MCF 10A (cell line): ENCODE data around the gene OR1S1. TPM values are rescaled to one million over a fixed set of nuclear protein-coding genes. Genes with fewer than 3 reads are reported as not detected.

Experiments used
- BruUV-seq: library from RNA; stranded (reverse); fragments of 400-500 nt; replicated peaks from 2 replicates; lab custom pipeline; 2021; lab: Mats Ljungman, UMichigan
- CTCF ChIA-PET: fragments of 300-600 bp; sonication (Branson Sonifier 250); formaldehyde crosslinking; extraction: SDS; loops from one replicate; lab custom pipeline; 2021; ENCODE audit warnings: antibody characterized with exemption, inconsistent platforms; lab: Yijun Ruan, JAX
- POLR2A ChIA-PET: fragments of 300-600, 350-650 bp; sonication (Branson Sonifier 250); formaldehyde crosslinking; extraction: SDS; loops from one replicate; lab custom pipeline; 2020; ENCODE audit warnings: antibody characterized with exemption, inconsistent platforms; lab: Yijun Ruan, JAX
- DNase-seq: peaks from one replicate; pipeline ENCODE4 v3.0.0-alpha.2; 2018; ENCODE audit not compliant: unreplicated experiment
- H3K27ac Mint-ChIP-seq: one replicate; pipeline ENCODE4 v1.8.0; 2022; ENCODE audit warnings: mild to moderate bottlenecking, low read depth, mixed read lengths; ENCODE audit not compliant: unreplicated experiment
- H3K27me3 Mint-ChIP-seq: one replicate; pipeline ENCODE4 v1.8.0; 2022; ENCODE audit warnings: mixed read lengths; ENCODE audit not compliant: insufficient read depth, unreplicated experiment
- H3K36me3 Mint-ChIP-seq: one replicate; pipeline ENCODE4 v1.8.0; 2022; ENCODE audit warnings: mild to moderate bottlenecking, moderate library complexity, mixed read lengths; ENCODE audit not compliant: insufficient read depth, unreplicated experiment
- H3K4me1 Mint-ChIP-seq: one replicate; pipeline ENCODE4 v1.8.0; 2022; ENCODE audit warnings: mixed read lengths; ENCODE audit not compliant: insufficient read depth, unreplicated experiment
- H3K4me3 Mint-ChIP-seq: one replicate; pipeline ENCODE4 v1.8.0; 2022; ENCODE audit warnings: mild to moderate bottlenecking, moderate library complexity, mixed read lengths; ENCODE audit not compliant: unreplicated experiment
- H3K9me3 Mint-ChIP-seq: one replicate; pipeline ENCODE4 v1.8.0; 2022; ENCODE audit warnings: mixed read lengths; ENCODE audit not compliant: unreplicated experiment
- intact Hi-C: fragments of 100-400 bp; cut with micrococcal nuclease; formaldehyde crosslinking; loops from 2 replicates; pipeline ENCODE4 v1.14.1; 2022
- total RNA-seq: library from RNA; stranded (reverse); gene quantifications from 2 replicates; pipeline ENCODE4 v1.2.3, GENCODE V29; 2022
- TF ChIP-seq, protein P1 (sequence below): fragments of 200-600 bp; IDR thresholded peaks from one replicate; pipeline ENCODE4 v1.8.0; 2022; ENCODE audit warnings: antibody characterized with exemption, mild to moderate bottlenecking; ENCODE audit not compliant: unreplicated experiment

The OR1S1 gene
- total RNA-seq, 1 experiment from 2014 or later: not detected

DNA sequence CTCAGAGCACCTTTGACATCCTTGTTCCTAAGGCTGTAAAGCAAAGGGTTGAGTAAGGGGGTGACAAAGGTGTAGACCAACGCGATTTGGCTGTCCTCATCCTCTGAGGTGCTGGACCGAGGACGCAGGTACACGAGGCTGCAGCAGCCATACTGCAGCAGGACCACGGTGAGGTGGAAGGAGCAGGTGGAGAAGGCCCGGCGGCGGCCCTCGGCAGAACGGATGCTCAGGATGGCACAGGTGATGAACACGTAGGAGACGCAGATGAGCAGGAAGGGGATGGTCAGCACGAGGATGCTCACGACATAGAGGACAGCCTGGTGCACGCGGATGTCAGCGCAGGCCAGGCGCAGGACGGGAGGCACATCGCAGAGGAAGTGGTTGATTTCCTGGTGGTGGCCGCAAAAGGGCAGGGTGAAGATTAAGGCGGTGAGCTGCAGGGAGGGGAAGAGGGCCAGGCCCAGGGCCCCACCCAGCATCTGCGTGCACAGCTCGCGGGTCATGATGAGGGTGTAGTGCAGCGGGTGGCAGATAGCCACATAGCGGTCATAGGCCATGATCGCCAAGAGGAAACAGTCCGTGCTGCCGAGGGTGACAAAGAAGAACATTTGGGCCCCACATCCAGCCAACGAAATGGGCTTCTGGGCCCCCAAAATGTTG is 15.6 kb downstream of the OR1S1 start:
- Mint-ChIP-seq H3K36me3 (no peaks in the 10 kb centered on the region), H3K27ac (no peak overlapping the region), H3K4me3 (no peak overlapping the region), H3K4me1 (peaks cover 3% of the 10 kb centered on the region), H3K9me3 (peaks cover 12% of the 10 kb centered on the region), H3K27me3 (no peaks in the 10 kb centered on the region)
- ChIA-PET POLR2A (no interaction called here), CTCF (no interaction called here)
- intact Hi-C loops: no loop called here
- TF ChIP-seq, protein P1, sequence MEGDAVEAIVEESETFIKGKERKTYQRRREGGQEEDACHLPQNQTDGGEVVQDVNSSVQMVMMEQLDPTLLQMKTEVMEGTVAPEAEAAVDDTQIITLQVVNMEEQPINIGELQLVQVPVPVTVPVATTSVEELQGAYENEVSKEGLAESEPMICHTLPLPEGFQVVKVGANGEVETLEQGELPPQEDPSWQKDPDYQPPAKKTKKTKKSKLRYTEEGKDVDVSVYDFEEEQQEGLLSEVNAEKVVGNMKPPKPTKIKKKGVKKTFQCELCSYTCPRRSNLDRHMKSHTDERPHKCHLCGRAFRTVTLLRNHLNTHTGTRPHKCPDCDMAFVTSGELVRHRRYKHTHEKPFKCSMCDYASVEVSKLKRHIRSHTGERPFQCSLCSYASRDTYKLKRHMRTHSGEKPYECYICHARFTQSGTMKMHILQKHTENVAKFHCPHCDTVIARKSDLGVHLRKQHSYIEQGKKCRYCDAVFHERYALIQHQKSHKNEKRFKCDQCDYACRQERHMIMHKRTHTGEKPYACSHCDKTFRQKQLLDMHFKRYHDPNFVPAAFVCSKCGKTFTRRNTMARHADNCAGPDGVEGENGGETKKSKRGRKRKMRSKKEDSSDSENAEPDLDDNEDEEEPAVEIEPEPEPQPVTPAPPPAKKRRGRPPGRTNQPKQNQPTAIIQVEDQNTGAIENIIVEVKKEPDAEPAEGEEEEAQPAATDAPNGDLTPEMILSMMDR: no peak
- BruUV-seq: no TSS peak
- DNase-seq: no peak

DNA sequence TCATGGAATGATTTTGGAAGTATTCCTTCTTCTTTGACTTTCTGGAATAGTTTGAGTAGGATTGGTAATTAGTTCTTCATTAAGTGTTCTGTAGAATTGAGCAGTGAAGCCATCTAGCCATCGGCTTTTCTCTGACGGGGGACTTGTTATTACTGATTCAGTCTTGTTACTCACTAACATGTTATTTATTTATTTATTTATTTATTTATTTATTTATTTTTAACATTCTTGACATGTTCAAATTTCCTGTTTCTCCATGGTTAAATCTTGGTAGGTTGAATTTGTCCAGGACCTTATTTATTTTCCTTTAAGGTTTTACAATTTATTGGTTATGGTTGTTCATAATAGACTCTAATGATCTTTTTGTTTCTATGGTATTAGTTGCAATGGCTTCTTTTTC is 31.4 kb downstream of the OR1S1 start:
- no peak overlapping the region for H3K27ac Mint-ChIP-seq
- peaks cover 2% of the 10 kb centered on the region for H3K9me3 Mint-ChIP-seq
- no peak for DNase-seq
- no TSS peak for BruUV-seq
- TF ChIP-seq, protein P1: no peak
- no peaks in the 10 kb centered on the region for H3K36me3 Mint-ChIP-seq
- CTCF ChIA-PET: no interaction called here
- no peak overlapping the region for H3K4me3 Mint-ChIP-seq
- intact Hi-C loops: no loop called here
- POLR2A ChIA-PET: interaction anchor here (0.6 kb wide), 1 partner anchor 82 kb away, joined by 3 read pairs; no protein-coding TSS in a partner anchor
- no peaks in the 10 kb centered on the region for H3K27me3 Mint-ChIP-seq
- H3K4me1 Mint-ChIP-seq: no peaks in the 10 kb centered on the region

DNA sequence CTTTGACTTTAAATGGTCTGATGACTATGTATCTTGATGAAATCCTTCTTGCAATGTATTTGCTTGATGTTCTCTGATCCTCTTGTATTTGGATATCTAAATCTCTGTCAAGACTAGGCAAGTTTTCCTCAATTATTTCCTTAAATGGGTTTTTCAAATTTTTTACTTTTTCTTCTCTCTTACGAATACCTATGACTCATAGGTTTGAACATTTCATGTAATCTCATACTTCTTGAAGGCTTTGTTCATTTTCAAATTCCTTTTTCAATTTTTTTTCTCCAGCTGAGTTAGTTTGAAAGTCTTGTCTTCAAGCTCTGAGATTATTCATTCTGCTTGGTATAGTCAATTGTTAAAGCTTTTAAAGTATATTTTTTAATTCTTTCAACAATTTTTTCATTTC is 42.4 kb downstream of the OR1S1 start:
- H3K27ac Mint-ChIP-seq: no peak overlapping the region
- no peaks in the 10 kb centered on the region for H3K4me1 Mint-ChIP-seq
- no peaks in the 10 kb centered on the region for H3K27me3 Mint-ChIP-seq
- H3K4me3 Mint-ChIP-seq: no peak overlapping the region
- ChIA-PET POLR2A (no interaction called here), CTCF (interaction anchor here (0.8 kb wide), 1 partner anchor 22 kb away, joined by 3 read pairs; no protein-coding TSS in a partner anchor)
- H3K9me3 Mint-ChIP-seq: peaks cover 7% of the 10 kb centered on the region
- H3K36me3 Mint-ChIP-seq: peaks cover 6% of the 10 kb centered on the region
- intact Hi-C loops: no loop called here
- BruUV-seq: no TSS peak
- DNase-seq: no peak
- TF ChIP-seq, protein P1: no peak

DNA sequence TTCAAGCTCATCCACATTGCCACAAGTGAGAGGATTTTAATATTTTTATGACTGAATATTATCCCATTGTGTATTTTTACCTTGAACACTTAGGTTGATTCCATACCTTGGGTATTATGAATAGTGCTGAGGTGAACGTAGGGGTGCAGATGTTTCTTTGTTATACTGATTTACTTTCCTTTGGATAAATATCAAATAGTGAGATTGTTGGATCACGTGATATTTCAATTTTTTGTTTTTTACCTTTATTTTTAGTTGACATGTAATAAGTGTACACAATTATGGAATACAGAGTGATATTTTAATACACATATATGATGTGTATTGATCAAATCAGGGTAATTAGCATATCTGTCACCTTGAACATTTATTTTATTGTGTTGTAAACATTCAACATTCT is 47.5 kb downstream of the OR1S1 start:
- no peaks in the 10 kb centered on the region for H3K4me1 Mint-ChIP-seq
- DNase-seq: no peak
- no peak overlapping the region for H3K27ac Mint-ChIP-seq
- ChIA-PET POLR2A (no interaction called here), CTCF (interaction anchor here (0.5 to 1.5 kb wide), 2 partner anchors 24 to 1168 kb away, joined by 3 read pairs; no protein-coding TSS in a partner anchor)
- BruUV-seq: no TSS peak
- H3K27me3 Mint-ChIP-seq: no peaks in the 10 kb centered on the region
- H3K9me3 Mint-ChIP-seq: peaks cover 1% of the 10 kb centered on the region
- no peaks in the 10 kb centered on the region for H3K36me3 Mint-ChIP-seq
- H3K4me3 Mint-ChIP-seq: no peak overlapping the region
- intact Hi-C loops: no loop called here
- TF ChIP-seq, protein P1: no peak

Other genes starting within 250 kb of the OR1S1 start
- gene OR9Q1, start 188.8 kb upstream of the OR1S1 start, total RNA-seq: not detected in 2 replicates
- gene OR6Q1, start 181.8 kb upstream of the OR1S1 start, total RNA-seq: not detected in 2 replicates
- gene OR9I1, start 87.2 kb upstream of the OR1S1 start, total RNA-seq: not detected in 2 replicates
- gene OR9Q2, start 23.6 kb upstream of the OR1S1 start, total RNA-seq: not detected in 2 replicates
- gene OR1S2, start 8.6 kb upstream of the OR1S1 start, total RNA-seq: not detected in 2 replicates
- not detected in 2 replicates for gene OR10Q1, start 16.2 kb downstream of the OR1S1 start, total RNA-seq
- gene OR10W1, start 55.5 kb downstream of the OR1S1 start, total RNA-seq: not detected in 2 replicates
- gene OR5B17, start 146.3 kb downstream of the OR1S1 start, total RNA-seq: not detected in 2 replicates
- not detected in 2 replicates for gene OR5B3, start 194.2 kb downstream of the OR1S1 start, total RNA-seq
- not detected in 2 replicates for gene OR5B2, start 215.4 kb downstream of the OR1S1 start, total RNA-seq
- not detected in 2 replicates for gene OR5B12, start 229.5 kb downstream of the OR1S1 start, total RNA-seq